ENCODE measurements around the gene CAND2.

DNA sequence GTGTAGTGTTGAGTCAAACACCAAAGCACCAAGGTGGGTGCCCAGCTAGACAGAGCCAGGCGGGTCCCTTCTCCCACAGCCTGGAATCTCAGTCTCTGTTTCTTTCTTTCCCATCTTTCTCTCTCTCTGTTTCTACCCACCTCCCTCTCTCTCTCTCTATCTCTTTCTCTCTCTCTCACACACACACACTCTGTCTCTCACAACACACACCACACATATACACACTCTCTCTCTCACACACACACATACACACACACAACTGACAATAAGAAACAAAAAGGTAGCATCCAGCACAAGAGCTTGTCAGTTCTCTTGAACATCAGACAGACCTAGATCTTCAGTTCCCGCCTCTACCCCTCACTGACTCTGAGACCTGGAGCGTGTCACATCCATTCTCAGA is 39.8 kb upstream of the CAND2 start:
- TF ChIP-seq, protein P1, sequence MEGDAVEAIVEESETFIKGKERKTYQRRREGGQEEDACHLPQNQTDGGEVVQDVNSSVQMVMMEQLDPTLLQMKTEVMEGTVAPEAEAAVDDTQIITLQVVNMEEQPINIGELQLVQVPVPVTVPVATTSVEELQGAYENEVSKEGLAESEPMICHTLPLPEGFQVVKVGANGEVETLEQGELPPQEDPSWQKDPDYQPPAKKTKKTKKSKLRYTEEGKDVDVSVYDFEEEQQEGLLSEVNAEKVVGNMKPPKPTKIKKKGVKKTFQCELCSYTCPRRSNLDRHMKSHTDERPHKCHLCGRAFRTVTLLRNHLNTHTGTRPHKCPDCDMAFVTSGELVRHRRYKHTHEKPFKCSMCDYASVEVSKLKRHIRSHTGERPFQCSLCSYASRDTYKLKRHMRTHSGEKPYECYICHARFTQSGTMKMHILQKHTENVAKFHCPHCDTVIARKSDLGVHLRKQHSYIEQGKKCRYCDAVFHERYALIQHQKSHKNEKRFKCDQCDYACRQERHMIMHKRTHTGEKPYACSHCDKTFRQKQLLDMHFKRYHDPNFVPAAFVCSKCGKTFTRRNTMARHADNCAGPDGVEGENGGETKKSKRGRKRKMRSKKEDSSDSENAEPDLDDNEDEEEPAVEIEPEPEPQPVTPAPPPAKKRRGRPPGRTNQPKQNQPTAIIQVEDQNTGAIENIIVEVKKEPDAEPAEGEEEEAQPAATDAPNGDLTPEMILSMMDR (IDR thresholded peaks at IDR 0.05; ENCODE audit: insufficient read depth, low read length, poor library complexity, severe bottlenecking) = no peak
- no peak for TF ChIP-seq EZH2phosphoT487 (conservative IDR thresholded peaks at IDR 0.05; ENCODE audit: low read length)

Measured in SU-DHL-6 (cell line).